Stimulated activated CD4-positive, alpha-beta T cell treated with anti-CD3 and anti-CD28 coated beads, Interleukin-4, amount 100 ng/mL, for 24 hours (primary cell): ENCODE data around the gene GRB10.
"Not testable (repeated sequence)": the region's sequence is repeated elsewhere in the genome, so short reads cannot be mapped to it uniquely, and the experiment has no call there.

Experiments
- DNase-seq: peaks from one replicate; pipeline ENCODE4 v3.0.0-alpha.2; 2020

The GRB10 gene

GRCh38 chr7:50596484-50596883 lies 186.2 kb downstream of the GRB10 start:
- DNase-seq = no peak

- no peak for DNase-seq
Measured at GRCh38 chr7:50595491-50596102, 187.1 kb downstream of the GRB10 start.

GRCh38 chr7:50594734-50595485 lies 187.8 kb downstream of the GRB10 start:
- no peak for DNase-seq

GRCh38 chr7:50594136-50594535 lies 188.6 kb downstream of the GRB10 start:
- DNase-seq = no peak

- no peak for DNase-seq
Measured at GRCh38 chr7:50592940-50593339, 189.8 kb downstream of the GRB10 start.

GRCh38 chr7:50591480-50592438 lies 190.9 kb downstream of the GRB10 start:
- DNase-seq = no peak

GRCh38 chr7:50591098-50591479 lies 191.6 kb downstream of the GRB10 start:
- DNase-seq = no peak

- no peak for DNase-seq
Measured at GRCh38 chr7:50590535-50590934, 192.2 kb downstream of the GRB10 start.

GRCh38 chr7:50589364-50589763 lies 193.3 kb downstream of the GRB10 start:
- DNase-seq = no peak

GRCh38 chr7:50588937-50589336 lies 193.8 kb downstream of the GRB10 start:
- DNase-seq = no peak

- no peak for DNase-seq
Measured at GRCh38 chr7:50587737-50588136, 195.0 kb downstream of the GRB10 start.

- no peak for DNase-seq
Measured at GRCh38 chr7:50584793-50585408, 197.8 kb downstream of the GRB10 start.

- DNase-seq = no peak
Measured at GRCh38 chr7:50584386-50584785, 198.3 kb downstream of the GRB10 start.

- DNase-seq = not testable (repeated sequence)
Measured at GRCh38 chr7:50583295-50583694, 199.4 kb downstream of the GRB10 start.

- DNase-seq = not testable (repeated sequence)
Measured at GRCh38 chr7:50582271-50582670, 200.4 kb downstream of the GRB10 start.

GRCh38 chr7:50580666-50581065 lies 202.0 kb downstream of the GRB10 start:
- DNase-seq = not testable (repeated sequence)

GRCh38 chr7:50580057-50580456 lies 202.6 kb downstream of the GRB10 start:
- DNase-seq = no peak

GRCh38 chr7:50578105-50578504 lies 204.6 kb downstream of the GRB10 start:
- not testable (repeated sequence) for DNase-seq

GRCh38 chr7:50577569-50577968 lies 205.1 kb downstream of the GRB10 start:
- no peak for DNase-seq

- DNase-seq = not testable (repeated sequence)
Measured at GRCh38 chr7:50576388-50576787, 206.3 kb downstream of the GRB10 start.

GRCh38 chr7:50567715-50568261 lies 214.9 kb downstream of the GRB10 start:
- DNase-seq = no peak

- no peak for DNase-seq
Measured at GRCh38 chr7:50565977-50566376, 216.7 kb downstream of the GRB10 start.

GRCh38 chr7:50565559-50565916 lies 217.2 kb downstream of the GRB10 start:
- no peak for DNase-seq
